Measurements from ENCODE around the gene BTBD2. TPM values are rescaled to one million over a fixed set of nuclear protein-coding genes. Genes with fewer than 3 reads are reported as not detected.

Gene BTBD2
- total and polyA plus RNA-seq, 2 donors (not counting 1 experiment from before 2014, with no cell fraction given): 75.2 to 85.6 TPM

DNA sequence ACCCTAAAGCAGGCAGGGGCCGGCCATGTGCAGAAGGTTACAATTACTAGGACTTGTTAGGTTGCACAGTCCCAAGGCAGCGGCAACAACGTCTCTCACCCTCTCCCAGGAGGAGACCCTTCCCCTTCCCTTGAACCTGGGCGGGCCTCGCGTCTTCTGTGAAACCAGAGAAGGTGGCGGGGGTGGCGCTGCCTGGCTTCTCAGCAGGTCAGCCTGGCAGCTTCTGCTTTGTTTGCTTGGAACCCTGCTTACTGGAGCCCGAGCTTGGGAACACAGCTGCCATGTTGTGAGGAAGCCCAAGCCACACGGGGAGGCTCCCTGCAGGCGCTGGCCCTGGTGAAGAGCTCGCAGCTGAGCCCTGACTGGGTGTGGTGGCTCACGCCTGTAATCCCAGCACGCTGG lies 20.1 kb upstream of the BTBD2 start:
- Histone ChIP-seq H3K36me3 (replicated peaks in 1 of 2; ENCODE audit: control extremely low read depth in 1 of 2, control insufficient read depth in 1 of 2, extremely low read depth in 1 of 2, insufficient read depth in 2 of 2, low read length in 1 of 2) (peaks cover 0 to 29% of the 10 kb centered on the region in 2 experiments), H3K27ac (ENCODE audit: low read length in 2 of 2) (no peak overlapping the region), H3K79me2 (ENCODE audit: control insufficient read depth, insufficient read depth, low read length) (peaks cover 8% of the 10 kb centered on the region), H3K4me3 (ENCODE audit: control extremely low read depth in 1 of 5, extremely low read depth in 1 of 5, insufficient read depth in 1 of 5, low read depth in 2 of 5, low read length in 4 of 5) (no peak overlapping the region), H4K20me1 (ENCODE audit: control insufficient read depth, insufficient read depth, low read length, poor library complexity, severe bottlenecking) (peaks cover 42% of the 10 kb centered on the region), H3K9ac (ENCODE audit: low read length) (no peak overlapping the region), H2AFZ (ENCODE audit: insufficient read depth, low read depth, low read length, poor library complexity, severe bottlenecking) (no peak overlapping the region), H3K9me3 (ENCODE audit: control extremely low read depth in 1 of 3, control insufficient read depth in 2 of 3, insufficient read depth in 1 of 3, low read length in 2 of 3) (peaks cover 0 to 24% (median 5%) of the 10 kb centered on the region in 3 donors), H3K4me2 (replicated peaks; ENCODE audit: low read depth, low read length, poor library complexity, severe bottlenecking) (no peak overlapping the region), H3K27me3 (replicated peaks in 1 of 4; ENCODE audit: control extremely low read depth in 1 of 4, control insufficient read depth in 3 of 4, insufficient read depth in 4 of 4, low read length in 3 of 4) (no peaks in the 10 kb centered on the region), H3K4me1 (ENCODE audit: control insufficient read depth in 2 of 2, insufficient read depth in 2 of 2, low read length in 2 of 2) (peaks cover 17 to 40% of the 10 kb centered on the region in 2 donors)
- WGBS (ENCODE audit: insufficient coverage): 91% methylated on average over 13 of the region's 14 CpGs
- H3K4me3 Mint-ChIP-seq: no peak overlapping the region
- POLR2A ChIA-PET: interaction anchor here (0.6 to 2.6 kb wide), 5 partner anchors 16 to 1379 kb away, joined by 3 to 11 read pairs (median 3); partner anchors contain the start of gene MKNK2
- no peaks in the 10 kb centered on the region for H3K9me3 Mint-ChIP-seq (ENCODE audit: insufficient read depth)
- intact Hi-C loops (cut with micrococcal nuclease): loop anchor here (2.0 kb wide), 1 partner anchor 15 kb away; the partner anchor contains the start of gene MKNK2
- no peaks in the 10 kb centered on the region for H3K27me3 Mint-ChIP-seq
- ATAC-seq (ENCODE audit: low read depth) (no peak), DNase-seq (peak; percentile 46)
- H3K27ac Mint-ChIP-seq: no peak overlapping the region
- TF ChIP-seq, protein P1, sequence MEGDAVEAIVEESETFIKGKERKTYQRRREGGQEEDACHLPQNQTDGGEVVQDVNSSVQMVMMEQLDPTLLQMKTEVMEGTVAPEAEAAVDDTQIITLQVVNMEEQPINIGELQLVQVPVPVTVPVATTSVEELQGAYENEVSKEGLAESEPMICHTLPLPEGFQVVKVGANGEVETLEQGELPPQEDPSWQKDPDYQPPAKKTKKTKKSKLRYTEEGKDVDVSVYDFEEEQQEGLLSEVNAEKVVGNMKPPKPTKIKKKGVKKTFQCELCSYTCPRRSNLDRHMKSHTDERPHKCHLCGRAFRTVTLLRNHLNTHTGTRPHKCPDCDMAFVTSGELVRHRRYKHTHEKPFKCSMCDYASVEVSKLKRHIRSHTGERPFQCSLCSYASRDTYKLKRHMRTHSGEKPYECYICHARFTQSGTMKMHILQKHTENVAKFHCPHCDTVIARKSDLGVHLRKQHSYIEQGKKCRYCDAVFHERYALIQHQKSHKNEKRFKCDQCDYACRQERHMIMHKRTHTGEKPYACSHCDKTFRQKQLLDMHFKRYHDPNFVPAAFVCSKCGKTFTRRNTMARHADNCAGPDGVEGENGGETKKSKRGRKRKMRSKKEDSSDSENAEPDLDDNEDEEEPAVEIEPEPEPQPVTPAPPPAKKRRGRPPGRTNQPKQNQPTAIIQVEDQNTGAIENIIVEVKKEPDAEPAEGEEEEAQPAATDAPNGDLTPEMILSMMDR (IDR thresholded peaks at IDR 0.05): no peak
- no peak for TF ChIP-seq EZH2 (IDR thresholded peaks at IDR 0.05; ENCODE audit: borderline replicate concordance, insufficient read depth, low read depth, low read length, poor library complexity, severe bottlenecking)
- peaks cover 40% of the 10 kb centered on the region for H3K4me1 Mint-ChIP-seq
- CTCF ChIA-PET: interaction anchor here (0.8 to 0.9 kb wide), 2 partner anchors 13 to 17 kb away, joined by 3 read pairs; no protein-coding TSS in a partner anchor

All from B cell (primary cell).